Breast epithelium (tissue), 3 donors: Measurements from ENCODE around the gene ADAMTS17.

ENCODE experiments used
- CTCF ChIP-seq, 3 donors: fragments of 450-650 bp; IDR thresholded peaks; one replicate each; pipeline ENCODE4 v1.5.1; 2016 to 2017; ENCODE audit warnings: antibody characterized with exemption in 3 of 3, mild to moderate bottlenecking in 3 of 3, moderate library complexity in 3 of 3
- POLR2A ChIP-seq: fragments of 450-650 bp; IDR thresholded peaks from one replicate; pipeline ENCODE4 v1.6.1; 2016; ENCODE audit warnings: antibody characterized with exemption, mild to moderate bottlenecking, moderate library complexity

GRCh38 chr15:100279849-100280248, 61.9 kb downstream of the ADAMTS17 start:
- TF ChIP-seq CTCF (IDR thresholded peaks at IDR 0.05) (no peak), POLR2A (no peak)
